ENCODE data around the gene CDHR5. TPM values are rescaled to one million over a fixed set of nuclear protein-coding genes. Genes with fewer than 3 reads are reported as not detected.

CDHR5 gene
- total and polyA plus RNA-seq, 10 donors, result 0.02 to 0.16 (median 0.03) TPM; not detected in 7

GRCh38 chr11:626475-627307 is 1.9 kb upstream of the CDHR5 start, which contains the start of gene SCT:
TSS of gene SCT (minus strand) at chr11:627181. CDS start at chr11:627143, 38 bp downstream.
- Histone ChIP-seq H3K36me3 (peaks cover 0 to 19% (median 0%) of the 10 kb centered on the region in 6 donors), H3K9me3 (no peaks in the 10 kb centered on the region), H3K27me3 (replicated peaks in 1 of 7) (peaks cover 0 to 47% (median 23%) of the 10 kb centered on the region in 7 donors), H3K27ac (no peak within 1 kb of the TSS), H3K4me1 (peaks cover 0 to 34% (median 21%) of the 10 kb centered on the region in 6 donors), H3K4me3 (peak within 1 kb of the TSS in 3 of 8 donors; percentile 1 to 34 (median 13))
- no peak for TF ChIP-seq CTCF (IDR thresholded peaks at IDR 0.05 in 8 of 11, conservative IDR thresholded peaks at IDR 0.05 in 3 of 11)
- peak in 1 of 3 donors; percentile 37 for TF ChIP-seq POLR2AphosphoS5 (IDR thresholded peaks at IDR 0.05)
- no peak for TF ChIP-seq POLR2A (IDR thresholded peaks at IDR 0.05)
- peak; percentile 67 for DNase-seq
- WGBS, 5 donors, result 6 to 18% (median 15%) methylated on average over 19 to 72 of the region's 72 CpGs
- intact Hi-C loops (cut with DNase I; ENCODE audit: low total_unique reads), result no loop called here

GRCh38 chr11:625636-626268 is 997 bp upstream of the CDHR5 start:
- Histone ChIP-seq H3K27ac (no peak overlapping the region), H3K36me3 (peaks cover 0 to 21% (median 0%) of the 10 kb centered on the region in 6 donors), H3K4me1 (peaks cover 0 to 42% (median 21%) of the 10 kb centered on the region in 6 donors), H3K9me3 (no peaks in the 10 kb centered on the region), H3K27me3 (replicated peaks in 1 of 7) (peaks cover 0 to 47% (median 23%) of the 10 kb centered on the region in 7 donors), H3K4me3 (no peak overlapping the region)
- DNase-seq, result peak; percentile 65
- TF ChIP-seq POLR2AphosphoS5 (IDR thresholded peaks at IDR 0.05) (peak in 1 of 3 donors; percentile 26), POLR2A (IDR thresholded peaks at IDR 0.05) (no peak)
- intact Hi-C loops (cut with DNase I; ENCODE audit: low total_unique reads), result no loop called here
- 77 to 86% (median 78%) methylated on average over 16 to 22 of the region's 22 CpGs for WGBS, 5 donors

- Histone ChIP-seq H3K36me3 (peaks cover 0 to 28% (median 0%) of the 10 kb centered on the region in 6 donors), H3K27me3 (replicated peaks in 1 of 7) (peaks cover 0 to 47% (median 23%) of the 10 kb centered on the region in 7 donors), H3K4me1 (peaks cover 0 to 47% (median 18%) of the 10 kb centered on the region in 6 donors), H3K4me3 (no peak overlapping the region), H3K9me3 (no peaks in the 10 kb centered on the region), H3K27ac (no peak overlapping the region)
- intact Hi-C loops (cut with DNase I; ENCODE audit: low total_unique reads), result no loop called here
- peak; percentile 52 for DNase-seq
- WGBS, 5 donors, result 81 to 91% (median 85%) methylated on average over 17 to 25 of the region's 25 CpGs
- TF ChIP-seq POLR2AphosphoS5 (IDR thresholded peaks at IDR 0.05) (no peak), CTCF (IDR thresholded peaks at IDR 0.05 in 8 of 11, conservative IDR thresholded peaks at IDR 0.05 in 3 of 11) (no peak), POLR2A (IDR thresholded peaks at IDR 0.05) (no peak)
Measured at GRCh38 chr11:623999-624704, 603 bp downstream of the CDHR5 start.

- Histone ChIP-seq H3K4me3 (no peak overlapping the region), H3K9me3 (no peaks in the 10 kb centered on the region), H3K27me3 (replicated peaks in 1 of 7) (peaks cover 0 to 46% (median 23%) of the 10 kb centered on the region in 7 donors), H3K36me3 (peaks cover 0 to 30% (median 0%) of the 10 kb centered on the region in 6 donors), H3K4me1 (peaks cover 0 to 39% (median 11%) of the 10 kb centered on the region in 6 donors), H3K27ac (no peak overlapping the region)
- TF ChIP-seq POLR2AphosphoS5 (IDR thresholded peaks at IDR 0.05) (no peak), POLR2A (IDR thresholded peaks at IDR 0.05) (no peak)
- WGBS, 5 donors, result 82 to 92% (median 87%) methylated on average over 15 of the region's 15 CpGs
- DNase-seq, result peak; percentile 56
- intact Hi-C loops (cut with DNase I; ENCODE audit: low total_unique reads), result no loop called here
Measured at GRCh38 chr11:623349-623869, 1.3 kb downstream of the CDHR5 start.
